Upper lobe of right lung (tissue), 1 donor: ENCODE data around the gene POMGNT1. TPM values are rescaled to one million over a fixed set of nuclear protein-coding genes. Genes with fewer than 3 reads are reported as not detected.

Source experiments
- ATAC-seq: fragments of 200-7000 bp; cut with Tn5 transposase; one replicate; pipeline ENCODE4 v1.9.1; 2020; ENCODE audit warnings: mild to moderate bottlenecking, moderate library complexity
- DNase-seq: peaks from one replicate; pipeline ENCODE4 v3.0.0-alpha.2; 2020
- H3K27ac ChIP-seq: fragments of 200-600 bp; one replicate; pipeline ENCODE4 v1.8.0; 2022
- H3K27me3 ChIP-seq: fragments of 200-600 bp; one replicate; pipeline ENCODE4 v1.8.0; 2022; ENCODE audit warnings: mild to moderate bottlenecking
- H3K36me3 ChIP-seq: fragments of 200-600 bp; one replicate; pipeline ENCODE4 v1.8.0; 2022
- H3K4me1 ChIP-seq: fragments of 200-600 bp; one replicate; pipeline ENCODE4 v1.8.0; 2022
- H3K4me3 ChIP-seq: fragments of 200-600 bp; one replicate; pipeline ENCODE4 v1.8.0; 2022; ENCODE audit warnings: mild to moderate bottlenecking
- H3K9me3 ChIP-seq: fragments of 200-600 bp; one replicate; pipeline ENCODE4 v1.8.0; 2022
- CTCF ChIP-seq: fragments of 200-600 bp; IDR thresholded peaks from one replicate; pipeline ENCODE4 v1.8.0; 2022; ENCODE audit warnings: antibody characterized with exemption
- intact Hi-C: fragments of 100-400 bp; cut with DNase I; formaldehyde crosslinking; loops from one replicate; pipeline ENCODE4 v1.11.0; 2022
- total RNA-seq: library from RNA; stranded (reverse); fragmentation: NEBNext Ultra II Directional; extraction: Animal tissue kit (Norgen Biotek cat#: 25700); gene quantifications from one replicate; pipeline ENCODE4 v1.2.1, GENCODE V29; 2021
- donor health status: DM: no; HTN: yes; CAD: no; lungs with severe emphysema.

POMGNT1 gene
- total RNA-seq, 1 donor from 2014 or later = 63.0 TPM

- no peak for ATAC-seq
- Histone ChIP-seq H3K4me1 (peaks cover 6% of the 10 kb centered on the region), H3K27me3 (no peaks in the 10 kb centered on the region), H3K9me3 (no peaks in the 10 kb centered on the region), H3K36me3 (no peaks in the 10 kb centered on the region), H3K4me3 (peak overlapping the region; percentile 74), H3K27ac (peak overlapping the region; percentile 66)
- no peak for TF ChIP-seq CTCF
- intact Hi-C loops = no loop called here
- no peak for DNase-seq
These were observed 5.6 kb upstream of the POMGNT1 start for GRCh38 chr1:46203738-46204405.

- Histone ChIP-seq H3K27ac (no peak overlapping the region), H3K9me3 (no peaks in the 10 kb centered on the region), H3K4me3 (peak overlapping the region; percentile 84), H3K4me1 (peaks cover 8% of the 10 kb centered on the region), H3K27me3 (no peaks in the 10 kb centered on the region), H3K36me3 (peaks cover 13% of the 10 kb centered on the region)
- intact Hi-C loops = no loop called here
- no peak for TF ChIP-seq CTCF
- DNase-seq = no peak
- ATAC-seq = no peak
These were observed 1.1 kb upstream of the POMGNT1 start for GRCh38 chr1:46199233-46199749.

GRCh38 chr1:46197560-46197963 lies 672 bp downstream of the POMGNT1 start:
- no peak for TF ChIP-seq CTCF
- ATAC-seq = no peak
- H3K27me3 ChIP-seq = no peaks in the 10 kb centered on the region
- peaks cover 6% of the 10 kb centered on the region for H3K4me1 ChIP-seq
- DNase-seq = no peak
- H3K36me3 ChIP-seq = peaks cover 27% of the 10 kb centered on the region
- intact Hi-C loops = no loop called here
- H3K9me3 ChIP-seq = no peaks in the 10 kb centered on the region
- peak overlapping the region; percentile 84 for H3K4me3 ChIP-seq
- peak overlapping the region; percentile 78 for H3K27ac ChIP-seq

- H3K36me3 ChIP-seq = peaks cover 36% of the 10 kb centered on the region
- no peaks in the 10 kb centered on the region for H3K9me3 ChIP-seq
- peaks cover 6% of the 10 kb centered on the region for H3K4me1 ChIP-seq
- no peak overlapping the region for H3K4me3 ChIP-seq
- TF ChIP-seq CTCF = no peak
- DNase-seq (no peak), ATAC-seq (no peak)
- no peaks in the 10 kb centered on the region for H3K27me3 ChIP-seq
- intact Hi-C loops = no loop called here
- no peak overlapping the region for H3K27ac ChIP-seq
These were observed 1.6 kb downstream of the POMGNT1 start for GRCh38 chr1:46196609-46197008.

- TF ChIP-seq CTCF = no peak
- no peak for ATAC-seq
- H3K27ac ChIP-seq = no peak overlapping the region
- no peak for DNase-seq
- no peaks in the 10 kb centered on the region for H3K9me3 ChIP-seq
- H3K36me3 ChIP-seq = peaks cover 49% of the 10 kb centered on the region
- intact Hi-C loops = no loop called here
- H3K4me3 ChIP-seq = no peak overlapping the region
- peaks cover 6% of the 10 kb centered on the region for H3K4me1 ChIP-seq
- no peaks in the 10 kb centered on the region for H3K27me3 ChIP-seq
These were observed 3.5 kb downstream of the POMGNT1 start for GRCh38 chr1:46194641-46195193.
